Kidney (tissue), 14 donors: ENCODE measurements around the gene NUDCD3. TPM values are rescaled to one million over a fixed set of nuclear protein-coding genes. Genes with fewer than 3 reads are reported as not detected.

Source experiments
- DNase-seq, 5 donors: peaks; one replicate each; pipeline ENCODE4 v3.0.0-alpha.2; 2013 to 2020
- FAIRE-seq: peaks from 2 replicates; lab custom pipeline; 2012; peaks lifted over from hg19 to GRCh38; lab: Jason Lieb, UNC
- H3K27ac ChIP-seq, 2 donors: one replicate each; pipeline ENCODE4 v1.7.0; 2013; ENCODE audit warnings: low read depth in 2 of 2, low read length in 2 of 2, inconsistent platforms in 1 of 2
- H3K27me3 ChIP-seq: one replicate; pipeline ENCODE4 v1.7.1; 2013; ENCODE audit warnings: low read length, inconsistent platforms; ENCODE audit not compliant: control insufficient read depth, insufficient read depth
- H3K36me3 ChIP-seq, 3 donors: one replicate each; pipeline versions ENCODE4 v1.7.0 to v1.7.1; 2013; ENCODE audit warnings: low read length in 3 of 3, control low read depth in 1 of 3, inconsistent platforms in 1 of 3; ENCODE audit not compliant: insufficient read depth in 3 of 3, control insufficient read depth in 2 of 3
- H3K4me1 ChIP-seq, 3 donors: one replicate each; pipeline versions ENCODE4 v1.7.0 to v1.7.1; 2013; ENCODE audit warnings: low read length in 3 of 3, inconsistent platforms in 1 of 3, low read depth in 1 of 3; ENCODE audit not compliant: control insufficient read depth in 2 of 3, insufficient read depth in 2 of 3
- H3K4me3 ChIP-seq, 3 donors: one replicate each; pipeline versions ENCODE4 v1.7.0 to v1.8.1; 2013; ENCODE audit warnings: low read length in 3 of 3, control low read depth in 1 of 3, inconsistent platforms in 1 of 3
- H3K9ac ChIP-seq, 3 donors: one replicate each; pipeline versions ENCODE4 v1.7.0 to v1.7.1; 2013; ENCODE audit warnings: low read length in 3 of 3, control low read depth in 1 of 3, inconsistent platforms in 1 of 3
- H3K9me3 ChIP-seq, 3 donors: one replicate each; pipeline versions ENCODE4 v1.7.0 to v1.7.1; 2013; ENCODE audit warnings: low read length in 3 of 3, control low read depth in 1 of 3, inconsistent platforms in 1 of 3; ENCODE audit not compliant: control insufficient read depth in 2 of 3, insufficient read depth in 1 of 3
- CTCF ChIP-seq: IDR thresholded peaks from 3 replicates; pipeline ENCODE4 v1.5.1; 2012; ENCODE audit warnings: mild to moderate bottlenecking, moderate library complexity, borderline replicate concordance; ENCODE audit not compliant: insufficient read depth; ENCODE audit errors: extremely low read depth
- intact Hi-C: fragments of 100-400 bp; cut with DNase I; formaldehyde crosslinking; loops from one replicate; pipeline ENCODE4 v1.11.1; 2022
- polyA plus RNA-seq: library from polyadenylated mRNA; stranded (reverse); fragments of 350-450 nt; fragmentation: Illumina TruSeq; extraction: RNeasy Lipid Tissue Mini Kit (QIAGEN cat#74804); gene quantifications from one replicate; pipeline ENCODE4 v1.2.3, GENCODE V29; 2014; ENCODE audit warnings: low read depth, low replicate concordance; ENCODE audit not compliant: insufficient read depth
- total RNA-seq: library from RNA; stranded (reverse); fragmentation: NEBNext Ultra II Directional; extraction: Animal tissue kit (Norgen Biotek cat#: 25700); gene quantifications from one replicate; pipeline ENCODE4 v1.2.1, GENCODE V29; 2021
- donor health status: control.
- donor health status: control.
- donor health status: control.
- donor health status: control.
- donor health status: control.
- donor health status: DM: yes; HTN: yes; CAD: no.
- donor health status: Normal renal cell carcinoma (clear cell type).

Gene NUDCD3
- total and polyA plus RNA-seq, 2 donors from 2014 or later, result 37.9 to 97.7 TPM

GRCh38 chr7:44488955-44489354 is 1.5 kb downstream of the NUDCD3 start:
- Histone ChIP-seq H3K9ac (peak overlapping the region in 2 of 3 donors; percentile 57 to 88), H3K36me3 (peaks cover 6 to 11% (median 7%) of the 10 kb centered on the region in 3 donors), H3K27me3 (no peaks in the 10 kb centered on the region), H3K4me1 (peaks cover 3 to 31% (median 15%) of the 10 kb centered on the region in 3 donors), H3K27ac (no peak overlapping the region), H3K9me3 (no peaks in the 10 kb centered on the region), H3K4me3 (peak overlapping the region; percentile 74 to 95 (median 84))
- FAIRE-seq (no peak), DNase-seq (no peak)
- intact Hi-C loops, result no loop called here
- TF ChIP-seq CTCF, result no peak

GRCh38 chr7:44486693-44487092 is 3.8 kb downstream of the NUDCD3 start:
- no peak for DNase-seq
- no peak overlapping the region for H3K27ac ChIP-seq
- H3K9me3 ChIP-seq, result peaks cover 0 to 3% (median 0%) of the 10 kb centered on the region in 3 donors
- H3K4me3 ChIP-seq, result no peak overlapping the region
- TF ChIP-seq CTCF, result no peak
- H3K27me3 ChIP-seq, result no peaks in the 10 kb centered on the region
- H3K36me3 ChIP-seq, result peaks cover 15 to 33% (median 16%) of the 10 kb centered on the region in 3 donors
- H3K4me1 ChIP-seq, result peaks cover 3 to 31% (median 15%) of the 10 kb centered on the region in 3 donors
- FAIRE-seq, result no peak
- H3K9ac ChIP-seq, result no peak overlapping the region
- intact Hi-C loops, result no loop called here

GRCh38 chr7:44486001-44486400 is 4.5 kb downstream of the NUDCD3 start:
- Histone ChIP-seq H3K36me3 (peaks cover 16 to 39% (median 20%) of the 10 kb centered on the region in 3 donors), H3K27ac (no peak overlapping the region), H3K9ac (no peak overlapping the region), H3K4me3 (peak overlapping the region in 1 of 3 donors; percentile 14), H3K27me3 (no peaks in the 10 kb centered on the region), H3K9me3 (peaks cover 0 to 3% (median 0%) of the 10 kb centered on the region in 3 donors), H3K4me1 (peaks cover 3 to 31% (median 15%) of the 10 kb centered on the region in 3 donors)
- no peak for TF ChIP-seq CTCF
- intact Hi-C loops, result no loop called here
- FAIRE-seq, result no peak
- DNase-seq, result peak in 1 of 5 donors; percentile 10
